Choroid plexus epithelial cell (primary cell): ENCODE data around the gene TDRD1.

ENCODE experiments used
- DNase-seq: peaks from one replicate; pipeline ENCODE4 v3.0.0-alpha.2; 2010; ENCODE audit warnings: low read depth
- H3K4me3 ChIP-seq: 2 replicates; pipeline ENCODE4 v1.5.1; 2011; ENCODE audit warnings: low read depth, mild to moderate bottlenecking, control low read depth, low read length, moderate library complexity
- TF ChIP-seq, protein P1 (sequence below): conservative IDR thresholded peaks from 2 replicates; pipeline ENCODE4 v1.5.1; 2011; ENCODE audit warnings: low read depth, mild to moderate bottlenecking, control low read depth, inconsistent platforms, low read length, moderate library complexity

TDRD1 gene

DNA sequence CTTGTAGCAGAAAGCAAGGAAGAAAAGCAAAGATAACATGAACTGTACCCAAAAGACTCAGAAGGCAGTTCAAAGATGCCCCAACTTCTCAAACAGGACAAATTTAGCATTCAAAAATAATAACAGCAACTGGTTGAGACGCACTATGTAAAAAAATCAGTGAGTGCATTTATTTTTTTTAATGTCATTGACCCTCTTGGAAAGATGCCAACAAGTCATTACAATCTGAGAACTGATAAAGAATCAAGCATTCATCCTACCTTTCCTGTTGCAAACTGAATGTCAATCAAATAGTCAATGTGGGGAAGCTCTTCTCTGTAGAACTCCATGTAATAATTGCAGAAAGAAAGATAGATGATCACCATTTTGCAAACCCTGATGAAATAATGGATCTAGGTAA lies 3.5 kb upstream of the TDRD1 start:
- no peak overlapping the region for H3K4me3 ChIP-seq
- no peak for DNase-seq
- TF ChIP-seq, protein P1, sequence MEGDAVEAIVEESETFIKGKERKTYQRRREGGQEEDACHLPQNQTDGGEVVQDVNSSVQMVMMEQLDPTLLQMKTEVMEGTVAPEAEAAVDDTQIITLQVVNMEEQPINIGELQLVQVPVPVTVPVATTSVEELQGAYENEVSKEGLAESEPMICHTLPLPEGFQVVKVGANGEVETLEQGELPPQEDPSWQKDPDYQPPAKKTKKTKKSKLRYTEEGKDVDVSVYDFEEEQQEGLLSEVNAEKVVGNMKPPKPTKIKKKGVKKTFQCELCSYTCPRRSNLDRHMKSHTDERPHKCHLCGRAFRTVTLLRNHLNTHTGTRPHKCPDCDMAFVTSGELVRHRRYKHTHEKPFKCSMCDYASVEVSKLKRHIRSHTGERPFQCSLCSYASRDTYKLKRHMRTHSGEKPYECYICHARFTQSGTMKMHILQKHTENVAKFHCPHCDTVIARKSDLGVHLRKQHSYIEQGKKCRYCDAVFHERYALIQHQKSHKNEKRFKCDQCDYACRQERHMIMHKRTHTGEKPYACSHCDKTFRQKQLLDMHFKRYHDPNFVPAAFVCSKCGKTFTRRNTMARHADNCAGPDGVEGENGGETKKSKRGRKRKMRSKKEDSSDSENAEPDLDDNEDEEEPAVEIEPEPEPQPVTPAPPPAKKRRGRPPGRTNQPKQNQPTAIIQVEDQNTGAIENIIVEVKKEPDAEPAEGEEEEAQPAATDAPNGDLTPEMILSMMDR: no peak

DNA sequence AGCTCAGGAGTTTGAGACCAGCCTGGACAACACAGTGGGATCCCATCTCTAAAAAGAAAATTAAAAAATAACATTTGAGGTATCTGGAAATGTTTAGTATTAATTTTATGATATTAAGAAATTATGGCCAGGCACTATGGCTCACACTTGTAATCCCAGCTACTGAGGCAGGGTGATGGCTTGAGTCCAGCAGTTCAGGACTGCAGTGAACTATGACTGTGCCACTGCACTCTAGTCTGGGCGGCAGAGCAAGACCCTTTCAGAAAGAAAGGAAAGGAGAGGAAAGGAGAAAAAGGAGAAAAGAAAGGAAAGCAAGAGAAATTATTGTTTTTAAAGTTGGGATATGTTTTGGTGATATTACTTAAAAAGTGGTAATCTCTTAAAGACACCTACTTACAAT lies 2.6 kb upstream of the TDRD1 start:
- no peak for DNase-seq
- TF ChIP-seq, protein P1: no peak
- no peak overlapping the region for H3K4me3 ChIP-seq

DNA sequence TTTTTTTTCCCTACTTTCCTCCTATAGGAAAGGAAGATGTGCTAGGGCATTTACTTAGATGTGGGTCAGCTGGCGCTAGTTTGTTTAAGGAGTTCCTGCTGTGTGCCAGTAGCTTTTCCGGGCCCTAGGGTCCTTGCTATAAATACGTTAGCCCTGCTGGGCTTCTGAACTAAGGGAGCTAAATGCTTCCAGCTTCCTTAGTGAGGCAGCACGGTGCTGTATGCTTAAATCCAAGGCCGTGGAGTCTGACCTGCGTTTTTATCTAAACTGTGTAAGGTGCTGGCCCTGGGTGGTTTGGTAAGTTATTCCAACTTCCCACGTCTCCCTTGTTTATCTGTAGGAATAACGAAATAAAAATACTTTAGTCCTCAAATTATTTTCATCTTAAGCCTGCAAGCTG lies 594 bp downstream of the TDRD1 start:
- TF ChIP-seq, protein P1: no peak
- H3K4me3 ChIP-seq: no peak overlapping the region
- no peak for DNase-seq

DNA sequence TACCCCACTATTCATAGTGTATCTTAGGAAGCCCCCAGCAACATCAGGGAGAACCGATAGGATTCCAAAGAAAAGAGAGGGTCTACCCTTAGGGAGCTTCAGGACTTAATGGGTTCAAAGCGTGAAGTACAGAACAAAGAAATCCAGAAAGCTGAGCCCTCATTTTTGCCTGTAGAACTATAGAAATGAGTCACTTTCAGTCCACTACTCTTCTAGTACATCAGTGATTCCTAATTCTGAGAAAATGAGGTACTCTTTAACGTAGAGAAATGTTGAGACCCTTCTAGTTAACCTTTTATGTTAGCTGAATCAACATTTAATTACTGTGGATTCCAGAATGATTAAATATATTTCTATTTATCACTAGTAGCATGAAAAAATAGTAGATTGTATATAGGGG lies 1.8 kb downstream of the TDRD1 start:
- DNase-seq: no peak
- H3K4me3 ChIP-seq: no peak overlapping the region
- TF ChIP-seq, protein P1: no peak

DNA sequence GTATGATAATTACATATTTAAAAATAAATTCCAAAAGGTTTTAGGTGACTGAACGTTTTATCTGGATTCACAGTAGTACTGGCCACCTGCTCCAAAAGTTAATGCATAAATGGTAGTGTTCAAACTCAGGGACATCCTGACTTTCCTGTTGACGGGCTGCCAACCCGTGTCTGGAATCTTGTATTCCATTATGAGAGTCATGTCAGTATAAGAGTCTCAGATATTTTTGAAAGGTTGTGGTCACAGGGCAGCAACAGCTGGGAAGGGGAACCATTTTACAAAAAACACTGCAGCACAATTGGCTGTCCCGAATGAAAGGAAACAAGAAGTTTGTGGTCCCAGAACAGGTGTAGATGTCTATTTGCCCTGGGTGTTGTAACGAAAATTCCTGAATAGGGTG lies 2.8 kb downstream of the TDRD1 start:
- TF ChIP-seq, protein P1: no peak
- no peak for DNase-seq
- H3K4me3 ChIP-seq: no peak overlapping the region

DNA sequence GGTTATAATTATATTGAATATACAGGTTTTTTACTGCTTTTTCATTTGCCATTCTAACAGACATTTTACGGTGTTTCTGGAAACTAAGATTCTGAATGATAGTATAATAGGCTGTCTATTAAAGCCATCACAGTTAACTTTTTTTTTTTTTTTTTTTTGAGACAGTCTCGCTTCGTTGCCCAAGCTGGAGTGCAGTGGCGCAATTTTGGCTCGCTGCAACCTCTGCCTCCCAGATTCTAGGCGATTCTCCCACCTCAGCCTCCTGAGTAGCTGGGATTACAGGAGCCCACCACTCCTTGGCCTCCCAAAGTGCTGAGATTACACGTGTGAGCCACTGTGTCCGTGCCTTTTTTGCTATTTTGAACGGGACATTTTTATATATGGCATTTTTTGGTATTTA lies 4.4 kb downstream of the TDRD1 start:
- no peak overlapping the region for H3K4me3 ChIP-seq
- no peak for DNase-seq
- TF ChIP-seq, protein P1: no peak

DNA sequence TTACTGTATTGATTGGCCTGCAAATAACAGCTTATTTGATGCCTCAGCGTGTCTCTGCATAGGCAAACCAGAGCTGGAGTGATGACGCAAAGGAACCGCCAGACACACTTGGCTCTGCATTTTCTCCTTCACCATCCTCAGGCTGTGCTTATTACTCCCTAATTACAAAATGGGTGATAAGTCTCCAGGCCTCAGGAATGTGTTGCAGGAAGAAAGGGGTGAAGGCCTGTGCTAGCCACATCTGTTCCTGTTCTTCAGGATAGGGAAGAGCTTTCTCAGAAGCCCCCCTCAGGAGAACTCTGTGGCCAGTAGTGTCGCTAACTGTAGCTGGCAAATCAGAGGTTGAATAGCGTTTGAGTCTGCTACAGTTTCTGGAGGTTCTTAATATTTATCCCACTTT lies 5.1 kb downstream of the TDRD1 start:
- TF ChIP-seq, protein P1: no peak
- no peak overlapping the region for H3K4me3 ChIP-seq
- no peak for DNase-seq
